ENCODE data around the gene PIGQ. TPM values are rescaled to one million over a fixed set of nuclear protein-coding genes. Genes with fewer than 3 reads are reported as not detected.

Gene PIGQ
- polyA plus RNA-seq, 3 donors: 11.4 to 39.8 (median 12.1) TPM

DNA sequence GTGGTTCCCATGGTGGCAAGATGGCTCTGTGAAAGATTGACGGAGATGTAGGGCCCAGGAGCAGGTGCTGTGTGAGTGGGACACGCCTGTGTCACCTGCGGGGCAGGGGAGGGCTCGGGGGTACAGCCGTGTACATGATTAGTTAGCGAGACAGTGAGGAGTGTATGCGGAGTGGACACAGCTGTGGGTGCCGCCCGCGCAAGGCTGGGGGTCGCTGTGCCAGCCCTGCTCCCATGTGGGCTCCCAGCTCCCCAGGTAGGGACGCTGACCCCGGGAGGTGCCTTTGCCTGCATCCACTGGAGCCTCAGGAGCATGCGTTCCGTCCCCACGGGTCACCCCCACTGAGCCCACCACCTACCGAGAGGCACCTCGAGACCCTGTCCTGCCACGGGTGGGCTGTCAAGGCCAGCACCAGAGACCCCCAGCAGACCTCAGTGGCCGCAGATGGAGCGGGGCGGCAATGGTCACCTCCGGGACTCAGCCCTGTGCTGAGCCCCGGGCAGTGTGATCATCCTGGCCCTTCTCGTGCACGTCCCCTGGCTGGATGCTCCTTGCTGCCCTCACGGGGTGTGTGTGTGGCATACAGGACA, 34.8 kb upstream of the PIGQ start:
- H3K36me3 ChIP-seq (replicated peaks in 1 of 2; ENCODE audit: control insufficient read depth in 1 of 2, insufficient read depth in 2 of 2, low read length in 2 of 2): peaks cover 22 to 36% of the 10 kb centered on the region in 2 donors
- peak overlapping the region in 6 of 7 donors; percentile 25 to 83 (median 72) for H3K27ac Mint-ChIP-seq
- intact Hi-C loops (cut with micrococcal nuclease): no loop called here
- no peak overlapping the region for H2AFZ ChIP-seq (ENCODE audit: insufficient read depth, low read depth, low read length, poor library complexity, severe bottlenecking)
- no peaks in the 10 kb centered on the region for H3K27me3 ChIP-seq (ENCODE audit: control insufficient read depth in 2 of 2, insufficient read depth in 2 of 2, low read length in 2 of 2)
- peaks cover 91% of the 10 kb centered on the region for H4K20me1 ChIP-seq (ENCODE audit: insufficient read depth, low read length)
- H3K9ac ChIP-seq (ENCODE audit: insufficient read depth, low read length, poor library complexity, severe bottlenecking): peak overlapping the region; percentile 36
- H3K4me3 ChIP-seq (replicated peaks in 1 of 3; ENCODE audit: low read depth in 2 of 3, low read length in 3 of 3): no peak overlapping the region
- peaks cover 10% of the 10 kb centered on the region for H3K4me1 Mint-ChIP-seq
- TF ChIP-seq, protein P1, sequence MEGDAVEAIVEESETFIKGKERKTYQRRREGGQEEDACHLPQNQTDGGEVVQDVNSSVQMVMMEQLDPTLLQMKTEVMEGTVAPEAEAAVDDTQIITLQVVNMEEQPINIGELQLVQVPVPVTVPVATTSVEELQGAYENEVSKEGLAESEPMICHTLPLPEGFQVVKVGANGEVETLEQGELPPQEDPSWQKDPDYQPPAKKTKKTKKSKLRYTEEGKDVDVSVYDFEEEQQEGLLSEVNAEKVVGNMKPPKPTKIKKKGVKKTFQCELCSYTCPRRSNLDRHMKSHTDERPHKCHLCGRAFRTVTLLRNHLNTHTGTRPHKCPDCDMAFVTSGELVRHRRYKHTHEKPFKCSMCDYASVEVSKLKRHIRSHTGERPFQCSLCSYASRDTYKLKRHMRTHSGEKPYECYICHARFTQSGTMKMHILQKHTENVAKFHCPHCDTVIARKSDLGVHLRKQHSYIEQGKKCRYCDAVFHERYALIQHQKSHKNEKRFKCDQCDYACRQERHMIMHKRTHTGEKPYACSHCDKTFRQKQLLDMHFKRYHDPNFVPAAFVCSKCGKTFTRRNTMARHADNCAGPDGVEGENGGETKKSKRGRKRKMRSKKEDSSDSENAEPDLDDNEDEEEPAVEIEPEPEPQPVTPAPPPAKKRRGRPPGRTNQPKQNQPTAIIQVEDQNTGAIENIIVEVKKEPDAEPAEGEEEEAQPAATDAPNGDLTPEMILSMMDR (IDR thresholded peaks at IDR 0.05): no peak
- H3K4me2 ChIP-seq (replicated peaks; ENCODE audit: extremely low read depth, low read length, poor library complexity, severe bottlenecking): no peak overlapping the region
- no peak for DNase-seq
- peak overlapping the region in 1 of 2 donors; percentile 61 for H3K27ac ChIP-seq (ENCODE audit: low read depth in 1 of 2, low read length in 2 of 2)
- H3K36me3 Mint-ChIP-seq: peaks cover 19 to 33% of the 10 kb centered on the region in 2 donors
- no peaks in the 10 kb centered on the region for H3K9me3 Mint-ChIP-seq
- no peaks in the 10 kb centered on the region for H3K9me3 ChIP-seq (replicated peaks in 1 of 2; ENCODE audit: control insufficient read depth in 1 of 2, insufficient read depth in 1 of 2, low read length in 2 of 2)
- H3K4me1 ChIP-seq (ENCODE audit: control insufficient read depth in 1 of 2, insufficient read depth in 2 of 2, low read length in 2 of 2): peaks cover 12 to 22% of the 10 kb centered on the region in 2 donors
- no peaks in the 10 kb centered on the region for H3K27me3 Mint-ChIP-seq (ENCODE audit: low read depth in 3 of 3)
- 98% methylated on average over 23 of the region's 27 CpGs for WGBS (ENCODE audit: insufficient coverage)
- no peak overlapping the region for H3K4me3 Mint-ChIP-seq
- H3K79me2 ChIP-seq (ENCODE audit: insufficient read depth, low read length): peaks cover 96% of the 10 kb centered on the region

DNA sequence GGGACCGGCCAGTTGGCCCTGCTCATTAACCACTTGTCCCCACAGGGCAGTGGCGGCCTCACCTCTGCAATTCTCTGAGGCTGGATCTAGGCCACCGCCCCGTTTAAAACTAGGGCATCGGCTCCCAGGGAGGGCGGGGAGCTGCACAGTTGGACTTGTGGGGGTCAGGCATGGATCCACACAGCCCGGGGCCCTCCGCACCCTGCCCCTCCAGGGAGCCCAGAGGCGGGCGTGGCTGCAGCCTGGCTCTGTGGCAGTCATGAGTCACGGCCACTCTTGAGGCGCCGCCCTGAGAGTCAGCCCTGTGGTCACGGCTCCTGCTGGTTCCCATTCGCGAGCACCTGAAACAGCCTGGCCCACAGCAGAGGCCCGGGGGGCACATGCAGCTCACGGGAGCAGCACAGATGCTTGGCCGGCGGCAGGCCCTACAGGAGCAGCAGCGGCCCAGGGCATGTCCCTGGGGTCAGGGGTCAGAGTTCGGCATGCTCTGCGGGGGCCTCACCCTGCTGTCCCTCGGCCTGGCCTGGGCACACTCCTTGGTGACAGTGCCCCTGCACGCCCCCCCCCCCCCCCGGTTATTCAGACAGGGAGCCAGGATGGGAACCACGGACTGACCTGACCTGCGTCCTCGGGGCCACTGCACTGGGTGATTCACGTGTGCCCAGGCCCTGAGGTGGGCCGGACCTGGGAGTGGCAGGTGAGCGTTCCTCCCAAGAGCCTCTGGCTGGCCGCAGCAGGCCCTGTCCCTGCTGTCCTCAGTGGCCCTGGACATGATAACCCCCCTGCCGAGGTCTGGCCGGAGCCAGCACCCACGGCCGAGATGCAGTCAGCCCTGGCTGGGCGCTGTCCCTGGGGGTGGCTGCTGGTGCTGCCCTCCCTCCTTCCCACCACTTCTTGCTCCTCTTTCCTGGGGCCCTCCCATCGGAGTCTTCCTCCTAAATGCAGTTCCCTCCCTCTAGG, 34.0 kb upstream of the PIGQ start:
- no peak overlapping the region for H3K4me3 ChIP-seq (replicated peaks in 1 of 3; ENCODE audit: low read depth in 2 of 3, low read length in 3 of 3)
- TF ChIP-seq, protein P1 (IDR thresholded peaks at IDR 0.05): no peak
- Mint-ChIP-seq H3K27me3 (ENCODE audit: low read depth in 3 of 3) (no peaks in the 10 kb centered on the region), H3K36me3 (peaks cover 19 to 31% of the 10 kb centered on the region in 2 donors), H3K9me3 (no peaks in the 10 kb centered on the region), H3K27ac (peak overlapping the region in 5 of 7 donors; percentile 25 to 79 (median 65)), H3K4me3 (no peak overlapping the region), H3K4me1 (peaks cover 4% of the 10 kb centered on the region)
- peaks cover 11 to 18% of the 10 kb centered on the region in 2 donors for H3K4me1 ChIP-seq (ENCODE audit: control insufficient read depth in 1 of 2, insufficient read depth in 2 of 2, low read length in 2 of 2)
- peaks cover 95% of the 10 kb centered on the region for H3K79me2 ChIP-seq (ENCODE audit: insufficient read depth, low read length)
- no peaks in the 10 kb centered on the region for H3K9me3 ChIP-seq (replicated peaks in 1 of 2; ENCODE audit: control insufficient read depth in 1 of 2, insufficient read depth in 1 of 2, low read length in 2 of 2)
- H2AFZ ChIP-seq (ENCODE audit: insufficient read depth, low read depth, low read length, poor library complexity, severe bottlenecking): no peak overlapping the region
- H4K20me1 ChIP-seq (ENCODE audit: insufficient read depth, low read length): peaks cover 91% of the 10 kb centered on the region
- H3K27me3 ChIP-seq (ENCODE audit: control insufficient read depth in 2 of 2, insufficient read depth in 2 of 2, low read length in 2 of 2): no peaks in the 10 kb centered on the region
- H3K4me2 ChIP-seq (replicated peaks; ENCODE audit: extremely low read depth, low read length, poor library complexity, severe bottlenecking): no peak overlapping the region
- WGBS (ENCODE audit: insufficient coverage): 74% methylated on average over 34 of the region's 39 CpGs
- intact Hi-C loops (cut with micrococcal nuclease): no loop called here
- peak overlapping the region; percentile 36 for H3K9ac ChIP-seq (ENCODE audit: insufficient read depth, low read length, poor library complexity, severe bottlenecking)
- peak overlapping the region in 1 of 2 donors; percentile 61 for H3K27ac ChIP-seq (ENCODE audit: low read depth in 1 of 2, low read length in 2 of 2)
- DNase-seq: peak; percentile 20 to 45 (median 27)
- peaks cover 22 to 41% of the 10 kb centered on the region in 2 donors for H3K36me3 ChIP-seq (replicated peaks in 1 of 2; ENCODE audit: control insufficient read depth in 1 of 2, insufficient read depth in 2 of 2, low read length in 2 of 2)

All from CD14-positive monocyte (primary cell).